SW 1271 (cell line): ENCODE measurements around the gene TRRAP.

Experiments
- DNase-seq, 2 experiments: peaks; one replicate each; lab custom pipeline; 2025; lab: John Stamatoyannopoulos, UW

Gene TRRAP

GRCh38 chr7:99006739-99007424, 128.6 kb downstream of the TRRAP start:
- DNase-seq: no peak

- no peak for DNase-seq
Measured at GRCh38 chr7:99008181-99008631, 129.9 kb downstream of the TRRAP start.

GRCh38 chr7:99008921-99009530, 130.7 kb downstream of the TRRAP start:
- DNase-seq: no peak

GRCh38 chr7:99010281-99010680, 131.9 kb downstream of the TRRAP start:
- no peak for DNase-seq

- no peak for DNase-seq
Measured at GRCh38 chr7:99011341-99011705, 133.0 kb downstream of the TRRAP start.

GRCh38 chr7:99011706-99012404, 133.5 kb downstream of the TRRAP start:
- no peak for DNase-seq

GRCh38 chr7:99012722-99013121, 134.4 kb downstream of the TRRAP start:
- no peak for DNase-seq

- DNase-seq: no peak
Measured at GRCh38 chr7:99013266-99014112, 135.2 kb downstream of the TRRAP start.

- no peak for DNase-seq
Measured at GRCh38 chr7:99014113-99014985, 136.0 kb downstream of the TRRAP start.

- DNase-seq: no peak
Measured at GRCh38 chr7:99016196-99016595, 137.9 kb downstream of the TRRAP start.

- no peak for DNase-seq
Measured at GRCh38 chr7:99019523-99020412, 141.4 kb downstream of the TRRAP start.

- DNase-seq: no peak
Measured at GRCh38 chr7:99020413-99020715, 142.0 kb downstream of the TRRAP start.

- no peak for DNase-seq
Measured at GRCh38 chr7:99021941-99022560, 143.7 kb downstream of the TRRAP start.

- DNase-seq: no peak
Measured at GRCh38 chr7:99024066-99024465, 145.7 kb downstream of the TRRAP start.

- no peak for DNase-seq
Measured at GRCh38 chr7:99027241-99027640, 148.9 kb downstream of the TRRAP start.

- no peak for DNase-seq
Measured at GRCh38 chr7:99027841-99028240, 149.5 kb downstream of the TRRAP start.

- no peak for DNase-seq
Measured at GRCh38 chr7:99028261-99028973, 150.1 kb downstream of the TRRAP start.

- no peak for DNase-seq
Measured at GRCh38 chr7:99029466-99030435, 151.4 kb downstream of the TRRAP start.
